ENCODE results near the gene ABL1.

Gene ABL1

DNA sequence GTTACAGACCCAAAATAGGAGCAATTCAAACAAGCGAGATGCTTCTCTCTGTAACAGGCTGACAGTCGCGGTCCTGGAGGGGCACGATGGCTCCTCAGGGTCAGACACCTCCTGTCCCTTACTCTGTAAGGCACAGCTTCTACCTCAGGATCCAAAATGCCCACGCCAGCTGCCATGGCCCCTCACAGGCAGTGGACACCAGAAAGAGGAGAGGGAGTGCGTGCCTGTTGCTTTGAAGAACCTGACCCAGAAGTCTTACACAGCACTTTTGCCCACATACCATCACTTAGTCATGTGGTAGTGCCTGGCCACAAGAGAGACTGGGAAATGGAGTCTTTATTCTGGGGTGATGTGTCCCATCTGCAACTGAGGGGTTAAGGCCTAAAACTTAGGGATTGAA, 11.6 kb upstream of the ABL1 start:
- TF ChIP-seq, protein P1, sequence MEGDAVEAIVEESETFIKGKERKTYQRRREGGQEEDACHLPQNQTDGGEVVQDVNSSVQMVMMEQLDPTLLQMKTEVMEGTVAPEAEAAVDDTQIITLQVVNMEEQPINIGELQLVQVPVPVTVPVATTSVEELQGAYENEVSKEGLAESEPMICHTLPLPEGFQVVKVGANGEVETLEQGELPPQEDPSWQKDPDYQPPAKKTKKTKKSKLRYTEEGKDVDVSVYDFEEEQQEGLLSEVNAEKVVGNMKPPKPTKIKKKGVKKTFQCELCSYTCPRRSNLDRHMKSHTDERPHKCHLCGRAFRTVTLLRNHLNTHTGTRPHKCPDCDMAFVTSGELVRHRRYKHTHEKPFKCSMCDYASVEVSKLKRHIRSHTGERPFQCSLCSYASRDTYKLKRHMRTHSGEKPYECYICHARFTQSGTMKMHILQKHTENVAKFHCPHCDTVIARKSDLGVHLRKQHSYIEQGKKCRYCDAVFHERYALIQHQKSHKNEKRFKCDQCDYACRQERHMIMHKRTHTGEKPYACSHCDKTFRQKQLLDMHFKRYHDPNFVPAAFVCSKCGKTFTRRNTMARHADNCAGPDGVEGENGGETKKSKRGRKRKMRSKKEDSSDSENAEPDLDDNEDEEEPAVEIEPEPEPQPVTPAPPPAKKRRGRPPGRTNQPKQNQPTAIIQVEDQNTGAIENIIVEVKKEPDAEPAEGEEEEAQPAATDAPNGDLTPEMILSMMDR (IDR thresholded peaks at IDR 0.05), result no peak

DNA sequence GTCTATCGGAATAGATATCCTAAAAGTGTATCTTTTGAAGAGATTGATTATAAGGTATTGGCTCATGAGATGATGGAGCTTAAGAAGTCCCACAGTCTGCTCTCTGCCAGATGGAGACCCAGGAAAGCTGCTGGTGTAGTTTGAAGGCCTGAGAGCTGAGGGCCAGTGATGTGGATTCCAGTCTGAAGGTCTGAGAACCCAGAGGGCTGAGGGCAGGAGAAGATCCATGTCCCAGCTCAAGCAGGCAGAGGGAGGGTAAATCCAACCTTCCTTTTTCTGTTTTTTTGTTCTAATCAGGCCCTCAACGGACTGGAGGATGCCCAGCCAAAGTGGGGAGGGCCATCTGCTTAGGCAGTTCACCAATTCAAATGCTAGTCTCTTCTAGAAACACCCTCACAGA, 11.0 kb upstream of the ABL1 start:
- TF ChIP-seq, protein P1 (IDR thresholded peaks at IDR 0.05), result no peak

DNA sequence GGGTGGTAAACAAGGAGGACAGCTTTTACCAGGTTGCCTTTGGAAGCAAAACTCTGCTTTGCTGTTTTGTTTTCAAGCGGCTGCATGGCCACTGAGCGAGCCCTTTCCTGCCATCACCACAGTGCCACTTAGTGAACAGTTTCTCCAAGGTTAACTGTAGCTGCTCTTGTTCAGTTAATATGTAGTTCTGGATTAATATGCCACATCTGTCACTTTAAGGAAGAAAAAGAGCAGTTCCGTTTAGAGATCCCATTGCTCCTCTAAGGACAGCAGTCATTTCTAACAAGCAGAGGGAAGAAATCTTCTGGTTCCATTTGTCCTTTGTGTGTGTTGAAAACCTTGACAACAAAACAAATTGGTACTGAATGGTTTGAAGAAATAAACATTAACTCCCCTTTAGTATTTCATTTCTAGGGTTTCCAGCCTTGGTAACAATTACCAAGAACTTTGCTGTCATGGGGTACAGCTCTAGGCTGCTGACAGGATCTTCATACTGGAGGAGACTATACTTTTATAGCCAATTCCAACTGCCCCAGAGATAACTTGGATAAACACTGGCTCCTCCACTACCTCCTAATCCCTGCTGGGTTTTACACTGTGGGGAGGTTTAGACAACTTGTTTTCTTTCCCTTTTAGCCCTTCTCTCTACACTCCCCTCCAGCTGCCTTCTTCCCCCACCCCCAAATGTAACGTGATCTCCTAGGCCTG, 10.3 kb upstream of the ABL1 start:
- TF ChIP-seq, protein P1 (IDR thresholded peaks at IDR 0.05), result no peak

DNA sequence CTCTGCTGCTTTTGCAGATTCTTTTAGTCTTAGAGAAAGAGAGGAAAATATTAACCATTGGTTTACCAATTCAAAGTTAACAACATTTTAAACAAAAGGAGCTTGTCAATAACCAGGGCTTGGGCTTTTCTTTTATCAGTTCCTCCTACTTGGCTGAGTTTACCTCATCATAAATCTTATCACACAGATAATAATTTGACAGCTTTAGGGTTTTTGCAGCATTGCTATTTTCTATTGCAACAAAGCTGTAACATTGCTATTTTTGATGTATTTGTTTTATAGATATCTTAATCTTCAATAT, 9.8 kb upstream of the ABL1 start:
- TF ChIP-seq, protein P1 (IDR thresholded peaks at IDR 0.05), result no peak

- TF ChIP-seq, protein P1 (IDR thresholded peaks at IDR 0.05), result no peak
Observed at GRCh38 chr9:130825809-130826208, 9.2 kb upstream of the ABL1 start.

GRCh38 chr9:130829762-130830161, 5.3 kb upstream of the ABL1 start:
- TF ChIP-seq, protein P1 (IDR thresholded peaks at IDR 0.05), result no peak

DNA sequence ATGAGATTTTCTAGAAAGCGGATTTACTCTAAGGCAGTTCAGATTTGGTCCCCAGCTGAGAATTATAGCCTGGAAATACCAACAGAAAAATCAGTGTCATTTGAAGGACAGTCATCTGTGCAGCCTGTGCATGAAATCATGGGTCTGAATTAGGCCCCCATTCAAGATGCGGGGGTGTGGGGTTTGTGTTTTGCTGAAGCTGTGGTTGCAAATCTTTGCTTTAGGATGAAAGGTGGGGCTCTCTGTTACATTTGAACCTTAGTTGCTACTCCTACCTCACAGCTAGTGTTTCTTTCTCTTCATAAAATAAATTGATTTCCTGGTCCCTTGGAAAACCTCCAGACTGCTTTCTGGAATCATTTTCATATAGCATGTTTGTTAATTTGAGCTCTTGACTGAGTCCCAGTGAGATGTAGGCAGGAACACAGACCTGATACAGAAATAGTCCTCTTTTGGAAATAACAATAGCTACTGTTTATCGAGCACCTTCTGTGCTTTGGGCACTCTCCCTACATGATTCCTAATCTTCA, 4.8 kb upstream of the ABL1 start:
- TF ChIP-seq, protein P1 (IDR thresholded peaks at IDR 0.05), result no peak

DNA sequence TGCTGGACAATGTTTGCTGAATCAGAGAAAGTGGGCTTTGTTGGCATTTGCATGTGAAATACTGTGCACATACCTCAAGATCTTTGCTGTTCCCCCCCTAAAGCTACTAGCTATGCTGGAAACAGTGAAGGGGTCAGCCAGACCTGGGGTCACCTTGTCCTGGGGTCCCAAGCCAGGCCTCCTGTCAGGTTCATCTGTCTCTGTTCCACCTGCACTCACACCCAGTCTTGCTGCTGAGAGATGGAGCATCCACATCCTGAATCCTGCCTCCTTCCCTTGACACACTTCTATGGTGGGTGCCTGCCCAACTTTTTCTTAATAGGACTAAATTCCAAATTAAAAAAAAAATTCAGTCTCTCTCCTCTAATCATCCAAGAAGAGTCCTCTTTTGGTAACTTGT, 4.0 kb upstream of the ABL1 start:
- TF ChIP-seq, protein P1 (IDR thresholded peaks at IDR 0.05), result no peak
